22Rv1 (cell line): ENCODE results near the gene ZBTB5.
"Not testable (repeated sequence)": the region's sequence is repeated elsewhere in the genome, so short reads cannot be mapped to it uniquely, and the experiment has no call there.

Experiments used
- H3K27ac ChIP-seq: fragments of 450-650 bp; 2 replicates; pipeline ENCODE4 v1.5.1; 2017
- ZFX ChIP-seq: fragments of 450-650 bp; IDR thresholded peaks from 2 replicates; pipeline ENCODE4 v1.6.1; 2017; ENCODE audit warnings: antibody characterized with exemption, borderline replicate concordance
- TF ChIP-seq, protein P1 (sequence below): fragments of 450-650 bp; IDR thresholded peaks from 2 replicates; pipeline ENCODE4 v1.5.1; 2017; ENCODE audit warnings: mild to moderate bottlenecking

The ZBTB5 gene

DNA sequence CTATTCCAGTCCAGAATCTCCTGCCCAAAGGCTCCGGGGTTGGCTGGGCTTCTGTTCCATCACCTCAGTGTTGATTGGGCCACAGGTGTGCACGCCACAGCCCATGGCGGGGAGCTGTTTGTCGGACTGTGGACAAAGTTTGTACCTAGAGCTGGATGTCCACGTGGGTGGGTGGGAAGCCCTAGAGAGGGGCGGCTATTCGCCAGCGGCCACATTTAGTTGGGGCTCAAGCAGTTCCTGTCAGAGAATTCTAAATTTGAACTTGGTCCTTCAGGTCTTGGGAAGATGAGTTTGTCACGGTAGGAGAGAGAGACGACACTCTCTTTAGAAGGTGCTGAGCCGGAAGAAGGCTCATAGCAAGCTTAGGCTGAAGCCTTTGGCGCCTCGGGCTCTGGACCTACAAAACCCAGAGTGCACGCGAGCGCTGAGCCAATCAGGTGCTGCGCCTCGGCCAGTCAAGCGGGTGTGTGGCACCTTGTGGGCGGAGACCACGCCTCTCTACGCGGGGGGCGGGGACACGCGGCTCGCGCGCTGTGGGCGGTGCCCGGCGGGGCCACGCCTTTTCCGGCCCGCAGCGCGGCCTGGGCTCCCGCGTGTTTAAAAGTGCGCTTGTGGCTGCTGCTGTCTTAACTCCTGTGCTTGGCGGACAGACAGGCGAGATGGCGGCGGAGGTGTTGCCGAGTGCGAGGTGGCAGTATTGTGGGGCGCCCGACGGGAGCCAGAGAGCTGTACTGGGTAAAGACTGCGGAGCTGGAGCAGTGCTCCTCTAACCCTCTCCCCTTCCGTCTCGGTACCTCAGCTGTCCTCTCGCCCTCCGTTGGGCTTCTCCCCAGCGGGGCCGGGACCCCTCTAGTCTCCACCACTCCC, 20.4 kb upstream of the ZBTB5 start, which contains the start of gene POLR1E:
TSS of gene POLR1E (plus strand) at position 560 of the 867 bp plus-strand sequence. CDS start at position 660, 100 bp downstream.
- TF ChIP-seq, protein P1, sequence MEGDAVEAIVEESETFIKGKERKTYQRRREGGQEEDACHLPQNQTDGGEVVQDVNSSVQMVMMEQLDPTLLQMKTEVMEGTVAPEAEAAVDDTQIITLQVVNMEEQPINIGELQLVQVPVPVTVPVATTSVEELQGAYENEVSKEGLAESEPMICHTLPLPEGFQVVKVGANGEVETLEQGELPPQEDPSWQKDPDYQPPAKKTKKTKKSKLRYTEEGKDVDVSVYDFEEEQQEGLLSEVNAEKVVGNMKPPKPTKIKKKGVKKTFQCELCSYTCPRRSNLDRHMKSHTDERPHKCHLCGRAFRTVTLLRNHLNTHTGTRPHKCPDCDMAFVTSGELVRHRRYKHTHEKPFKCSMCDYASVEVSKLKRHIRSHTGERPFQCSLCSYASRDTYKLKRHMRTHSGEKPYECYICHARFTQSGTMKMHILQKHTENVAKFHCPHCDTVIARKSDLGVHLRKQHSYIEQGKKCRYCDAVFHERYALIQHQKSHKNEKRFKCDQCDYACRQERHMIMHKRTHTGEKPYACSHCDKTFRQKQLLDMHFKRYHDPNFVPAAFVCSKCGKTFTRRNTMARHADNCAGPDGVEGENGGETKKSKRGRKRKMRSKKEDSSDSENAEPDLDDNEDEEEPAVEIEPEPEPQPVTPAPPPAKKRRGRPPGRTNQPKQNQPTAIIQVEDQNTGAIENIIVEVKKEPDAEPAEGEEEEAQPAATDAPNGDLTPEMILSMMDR: no peak
- TF ChIP-seq ZFX: no peak
- H3K27ac ChIP-seq: peak within 1 kb of the TSS; percentile 76

DNA sequence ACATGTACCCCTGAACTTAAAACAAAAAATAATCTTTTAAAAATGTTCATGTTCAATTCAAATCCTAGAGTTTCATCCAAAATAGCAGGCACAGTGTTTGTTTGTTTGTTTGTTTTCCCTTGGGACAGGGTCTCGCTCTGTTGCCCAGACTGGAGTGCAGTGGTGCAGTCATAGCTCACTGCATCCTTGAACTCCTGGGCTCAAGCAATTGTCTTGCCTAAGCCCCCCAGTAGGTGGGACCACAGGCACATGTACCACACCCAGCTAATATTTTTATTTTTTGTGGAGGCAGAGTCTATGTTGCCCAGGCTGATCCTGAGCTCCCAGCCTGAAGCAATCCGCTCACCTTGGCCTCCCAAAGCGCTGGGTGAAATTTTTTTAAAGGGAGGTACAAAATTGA, 15.5 kb upstream of the ZBTB5 start:
- TF ChIP-seq, protein P1: no peak
- TF ChIP-seq ZFX: no peak
- H3K27ac ChIP-seq: no peak overlapping the region

DNA sequence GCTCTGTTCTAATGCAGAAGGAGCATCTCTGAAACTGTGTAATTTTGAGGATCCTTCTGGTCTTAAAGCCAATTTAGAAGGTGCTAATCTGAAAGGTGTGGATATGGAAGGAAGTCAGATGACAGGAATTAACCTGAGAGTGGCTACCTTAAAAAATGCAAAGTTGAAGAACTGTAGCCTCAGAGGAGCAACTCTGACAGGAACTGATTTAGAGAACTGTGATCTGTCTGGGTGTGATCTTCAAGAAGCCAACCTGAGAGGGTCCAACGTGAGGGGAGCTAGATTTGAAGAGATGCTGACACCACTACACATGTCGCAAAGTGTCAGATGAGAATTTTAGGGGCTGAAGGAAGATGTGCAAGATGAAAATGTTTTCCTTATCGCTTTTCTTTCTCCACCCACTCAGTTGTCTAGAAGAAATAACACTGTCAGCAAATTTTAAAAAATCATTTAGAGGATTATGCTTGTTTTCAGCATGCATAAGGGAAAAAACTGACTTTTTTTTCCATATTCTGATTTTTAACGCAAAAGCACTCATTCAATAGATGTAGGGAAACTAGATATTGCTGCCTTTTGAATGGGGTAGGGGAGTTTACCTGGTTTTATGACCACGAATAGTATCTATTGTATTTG, 12.9 kb upstream of the ZBTB5 start:
- H3K27ac ChIP-seq: not testable (repeated sequence)

DNA sequence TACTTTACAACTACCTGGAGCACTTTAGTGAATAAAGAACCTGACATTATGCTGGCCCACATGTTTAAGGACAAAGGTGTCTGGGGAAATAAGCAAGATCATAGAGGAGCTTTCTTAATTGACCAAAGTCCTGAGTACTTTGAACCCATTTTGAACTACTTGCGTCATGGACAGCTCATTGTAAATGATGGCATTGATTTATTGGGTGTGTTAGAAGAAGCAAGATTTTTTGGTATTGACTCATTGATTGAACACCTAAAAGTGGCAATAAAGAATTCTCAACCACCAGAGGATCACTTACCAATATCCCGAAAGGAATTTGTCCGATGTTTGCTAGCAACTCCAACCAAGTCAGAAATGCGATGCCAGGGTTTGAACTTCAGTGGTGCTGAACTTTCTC, 12.2 kb upstream of the ZBTB5 start:
- H3K27ac ChIP-seq: not testable (repeated sequence)

DNA sequence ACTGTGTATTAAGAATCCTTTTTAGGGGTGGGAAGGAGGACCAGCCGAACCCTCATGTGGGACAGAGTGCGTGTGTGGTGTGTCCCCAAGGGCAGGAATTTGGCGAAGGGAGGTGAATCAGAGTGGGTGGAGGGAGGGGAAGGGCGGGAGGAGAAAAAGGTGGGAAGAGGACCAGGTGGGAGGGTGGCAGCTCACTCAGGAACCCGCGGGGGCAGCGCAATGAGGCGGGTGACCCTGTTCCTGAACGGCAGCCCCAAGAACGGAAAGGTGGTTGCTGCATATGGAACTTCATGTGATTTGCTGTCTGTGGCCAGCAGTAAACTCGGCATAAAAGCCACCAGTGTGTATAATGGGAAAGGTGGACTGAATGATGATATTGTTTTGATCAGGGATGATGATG, 11.7 kb upstream of the ZBTB5 start:
- H3K27ac ChIP-seq: no peak overlapping the region
- TF ChIP-seq, protein P1: no peak
- TF ChIP-seq ZFX: no peak

DNA sequence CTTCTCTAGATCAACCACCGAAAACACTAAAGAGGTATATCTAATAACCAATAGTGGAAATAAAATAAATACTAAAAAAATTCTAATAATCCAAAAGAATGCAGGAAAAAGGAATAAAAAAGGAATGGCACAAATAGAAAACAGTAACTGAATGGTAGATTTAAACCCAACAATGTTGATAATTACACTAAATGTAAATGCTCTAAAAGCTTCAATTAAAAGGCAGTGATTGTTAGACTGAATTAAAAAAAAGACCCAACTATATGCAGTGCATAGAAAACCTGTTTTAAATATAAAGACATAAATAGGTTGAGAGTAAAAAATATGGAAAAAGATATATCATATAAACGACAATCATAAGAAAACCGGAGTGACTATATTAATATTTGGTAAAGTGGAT, 9.2 kb upstream of the ZBTB5 start:
- TF ChIP-seq ZFX: no peak
- TF ChIP-seq, protein P1: no peak
- no peak overlapping the region for H3K27ac ChIP-seq

DNA sequence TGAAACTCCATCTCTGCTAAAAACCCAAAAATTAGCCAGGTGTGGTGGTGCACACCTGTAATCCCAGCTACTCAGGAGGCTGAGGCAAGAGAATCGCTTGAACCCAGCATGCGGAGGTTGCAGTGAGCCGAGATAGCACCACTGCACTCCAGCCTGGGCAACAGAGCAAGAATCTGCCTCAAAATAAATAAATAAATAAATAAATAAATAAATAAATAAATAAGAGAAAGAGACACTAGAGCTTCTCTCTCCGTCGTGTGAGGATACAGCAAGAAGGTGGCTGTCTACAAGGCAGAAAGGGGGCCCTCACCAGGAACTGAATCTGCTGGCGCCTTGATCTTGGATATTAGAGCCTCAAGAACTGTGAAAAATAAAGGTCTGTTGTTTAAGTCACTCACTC, 8.7 kb upstream of the ZBTB5 start:
- H3K27ac ChIP-seq: not testable (repeated sequence)

DNA sequence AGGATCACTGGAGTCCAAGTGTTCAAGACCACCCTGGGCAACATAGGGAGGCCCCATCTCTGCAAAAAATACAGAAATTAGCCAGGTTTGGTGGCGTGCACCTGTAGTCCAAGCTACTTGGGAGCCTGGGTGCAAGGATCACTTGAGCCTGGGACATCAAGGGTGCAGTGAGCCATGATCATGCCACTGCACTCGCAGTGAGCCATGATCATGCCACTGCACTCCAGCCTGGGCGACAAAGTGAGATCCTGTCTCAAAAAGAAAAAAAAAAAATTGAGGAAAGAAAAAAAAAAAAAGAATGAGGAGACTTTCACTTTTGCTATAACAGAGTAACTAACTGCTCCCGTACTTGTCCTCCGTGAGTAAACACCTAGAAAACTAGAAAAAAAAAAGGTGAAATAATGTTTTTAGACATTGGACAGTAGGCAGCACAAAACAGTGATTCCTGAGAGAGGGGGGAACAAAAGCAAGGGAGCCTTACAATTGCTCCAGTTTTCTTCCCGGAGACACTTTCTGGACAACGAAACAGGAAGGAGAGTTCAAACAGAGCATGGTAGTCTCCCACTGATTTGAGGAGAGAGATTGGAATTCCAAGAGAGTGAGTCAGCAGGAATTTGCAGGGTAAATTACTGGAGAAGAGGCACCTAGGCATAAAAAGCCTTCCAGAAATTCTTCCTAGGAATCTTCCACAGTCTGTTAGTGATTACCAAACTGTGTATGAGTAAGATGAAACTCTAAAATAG, 6.9 kb upstream of the ZBTB5 start:
- H3K27ac ChIP-seq: peak overlapping the region; percentile 12; the same call in 1 of the 2 replicates
- TF ChIP-seq, protein P1: no peak
